NCI-H1092 (cell line): ENCODE results near the gene ADAM11.
"Not testable (repeated sequence)": the region's sequence is repeated elsewhere in the genome, so short reads cannot be mapped to it uniquely, and the experiment has no call there.

Experiments used
- DNase-seq: peaks from one replicate; lab custom pipeline; 2025; lab: John Stamatoyannopoulos, UW

The ADAM11 gene

GRCh38 chr17:44758414-44759085, at the start of gene ADAM11:
TSS of gene ADAM11 (plus strand) at chr17:44758988. CDS start at chr17:44759200, 212 bp downstream.
- no peak for DNase-seq

- no peak for DNase-seq
These were observed 39.3 kb upstream of the ADAM11 start for GRCh38 chr17:44719444-44719843.

- no peak for DNase-seq
These were observed 36.5 kb upstream of the ADAM11 start for GRCh38 chr17:44722254-44722653.

GRCh38 chr17:44726121-44726520, 32.7 kb upstream of the ADAM11 start:
- not testable (repeated sequence) for DNase-seq

- DNase-seq = no peak
These were observed 25.0 kb upstream of the ADAM11 start for GRCh38 chr17:44733753-44734152.

GRCh38 chr17:44734272-44734671, 24.5 kb upstream of the ADAM11 start:
- no peak for DNase-seq

GRCh38 chr17:44736551-44737240, 22.1 kb upstream of the ADAM11 start:
- DNase-seq = no peak

GRCh38 chr17:44738214-44738906, 20.4 kb upstream of the ADAM11 start:
- no peak for DNase-seq

GRCh38 chr17:44741316-44741715, 17.5 kb upstream of the ADAM11 start:
- no peak for DNase-seq

GRCh38 chr17:44745301-44745700, 13.5 kb upstream of the ADAM11 start:
- no peak for DNase-seq

- not testable (repeated sequence) for DNase-seq
These were observed 13.1 kb upstream of the ADAM11 start for GRCh38 chr17:44745738-44746137.

GRCh38 chr17:44747566-44747965, 11.2 kb upstream of the ADAM11 start:
- DNase-seq = no peak

- DNase-seq = no peak
These were observed 9.5 kb upstream of the ADAM11 start for GRCh38 chr17:44749076-44749979.

GRCh38 chr17:44749980-44750318, 8.8 kb upstream of the ADAM11 start:
- DNase-seq = no peak

- DNase-seq = no peak
These were observed 7.5 kb upstream of the ADAM11 start for GRCh38 chr17:44751331-44751730.

- no peak for DNase-seq
These were observed 7.0 kb upstream of the ADAM11 start for GRCh38 chr17:44751806-44752205.

- no peak for DNase-seq
These were observed 5.6 kb upstream of the ADAM11 start for GRCh38 chr17:44752953-44753861.

GRCh38 chr17:44754276-44754675, 4.5 kb upstream of the ADAM11 start:
- DNase-seq = no peak

GRCh38 chr17:44755180-44755579, 3.6 kb upstream of the ADAM11 start:
- not testable (repeated sequence) for DNase-seq

- DNase-seq = no peak
These were observed 1.5 kb upstream of the ADAM11 start for GRCh38 chr17:44757045-44757917.
